Keratinocyte (primary cell): ENCODE measurements around the gene CT47B1. TPM values are rescaled to one million over a fixed set of nuclear protein-coding genes. Genes with fewer than 3 reads are reported as not detected.
"Not testable (repeated sequence)": the region's sequence is repeated elsewhere in the genome, so short reads cannot be mapped to it uniquely, and the experiment has no call there.

ENCODE experiments used
- DNase-seq: peaks from one replicate; pipeline ENCODE4 v3.0.0-alpha.2; 2011; ENCODE audit warnings: low read depth, missing footprints, low spot score
- FAIRE-seq: peaks from 2 replicates; lab custom pipeline; 2011; peaks lifted over from hg19 to GRCh38; lab: Jason Lieb, UNC
- H2AFZ ChIP-seq: 2 replicates; pipeline ENCODE4 v1.6.0; 2012; ENCODE audit warnings: low read length, control low read depth, inconsistent platforms; ENCODE audit not compliant: control insufficient read depth
- H3K27ac ChIP-seq: 2 replicates; pipeline ENCODE4 v1.5.1; 2011; ENCODE audit warnings: low read length; ENCODE audit not compliant: control insufficient read depth, insufficient read depth
- H3K27me3 ChIP-seq: 3 replicates; pipeline ENCODE4 v1.6.0; 2011; ENCODE audit warnings: low read length; ENCODE audit not compliant: control insufficient read depth, insufficient read depth; ENCODE audit errors: extremely low read depth
- H3K36me3 ChIP-seq, 2 experiments: 2 replicates in 1 of 2; 3 replicates in 1 of 2; pipeline ENCODE4 v1.5.1; 2011; ENCODE audit warnings: low read length in 2 of 2, mild to moderate bottlenecking in 1 of 2; ENCODE audit not compliant: control insufficient read depth in 2 of 2, insufficient read depth in 2 of 2; ENCODE audit errors: extremely low read depth in 1 of 2
- H3K4me1 ChIP-seq: 3 replicates; pipeline ENCODE4 v1.5.1; 2011; ENCODE audit warnings: low read length; ENCODE audit not compliant: control insufficient read depth, insufficient read depth; ENCODE audit errors: extremely low read depth
- H3K4me2 ChIP-seq: 3 replicates; pipeline ENCODE4 v1.6.0; 2011; ENCODE audit warnings: low read depth, low read length; ENCODE audit not compliant: control insufficient read depth, insufficient read depth; ENCODE audit errors: extremely low read depth
- H3K4me3 ChIP-seq, 3 experiments: fragments of 200-600 bp in 1 of 3; sonication (generic) in 1 of 3; 2 replicates in 2 of 3; 3 replicates in 1 of 3; pipeline ENCODE4 v1.5.1; 2011 to 2016; ENCODE audit warnings: low read length in 3 of 3, mild to moderate bottlenecking in 3 of 3, control low read depth in 2 of 3, inconsistent platforms in 1 of 3, low read depth in 1 of 3, mixed read lengths in 1 of 3, mixed run types in 1 of 3, moderate library complexity in 1 of 3; ENCODE audit not compliant: control insufficient read depth in 2 of 3, insufficient read depth in 2 of 3; ENCODE audit errors: extremely low read depth in 1 of 3
- H3K79me2 ChIP-seq: 2 replicates; pipeline ENCODE4 v1.6.0; 2012; ENCODE audit warnings: low read length; ENCODE audit not compliant: control insufficient read depth, insufficient read depth
- H3K9ac ChIP-seq: 3 replicates; pipeline ENCODE4 v1.6.0; 2011; ENCODE audit warnings: low read length; ENCODE audit not compliant: control insufficient read depth, insufficient read depth; ENCODE audit errors: extremely low read depth
- H3K9me1 ChIP-seq: 3 replicates; pipeline ENCODE4 v1.6.0; 2011; ENCODE audit warnings: low read length; ENCODE audit not compliant: control insufficient read depth, insufficient read depth; ENCODE audit errors: extremely low read depth
- H3K9me3 ChIP-seq: 2 replicates; pipeline ENCODE4 v1.5.1; 2012; ENCODE audit warnings: low read depth, low read length; ENCODE audit not compliant: control insufficient read depth
- H4K20me1 ChIP-seq: 3 replicates; pipeline ENCODE4 v1.6.0; 2011; ENCODE audit warnings: low read length; ENCODE audit not compliant: control insufficient read depth, insufficient read depth; ENCODE audit errors: extremely low read depth
- CTCF ChIP-seq, 3 experiments: IDR thresholded peaks in 1 of 3; conservative IDR thresholded peaks in 1 of 3; optimal IDR thresholded peaks in 1 of 3; 2 replicates in 2 of 3; 3 replicates in 1 of 3; pipeline versions ENCODE3 to v1.5.1; 2011; ENCODE audit warnings: low read length in 3 of 3, mild to moderate bottlenecking in 3 of 3, moderate library complexity in 2 of 3, control low read depth in 1 of 3, inconsistent platforms in 1 of 3; ENCODE audit not compliant: insufficient read depth in 2 of 3; ENCODE audit errors: extremely low read depth in 1 of 3
- EZH2 ChIP-seq: IDR thresholded peaks from one replicate; pipeline ENCODE4 v1.6.1; 2012; ENCODE audit warnings: inconsistent platforms, mild to moderate bottlenecking, low read length, moderate library complexity
- dilution Hi-C: fragments of 300-500 bp; cut with MboI; formaldehyde crosslinking; loops from one replicate; pipeline ENCODE4 v1.7.0; 2020; ENCODE audit warnings: low sequenced_read_pairs; ENCODE audit not compliant: extremely low pct_ligation_motif_present
- polyA plus RNA-seq, 5 experiments: library from polyadenylated mRNA; depleted of rRNA in 3 of 5; stranded (reverse) in 3 of 5; stranded (forward) in 1 of 5; unstranded in 1 of 5; fragments of >200 nt; gene quantifications; 1 replicate in 1 of 5; 2 replicates in 3 of 5; 3 replicates in 1 of 5; pipeline versions ENCODE4 v1.2.1 to v1.2.3, GENCODE V29; 2011 to 2012; ENCODE audit warnings: missing spikeins in 2 of 5, low read depth in 1 of 5, low replicate concordance in 1 of 5

CT47B1 gene
- polyA plus RNA-seq, 1 donor (not counting 4 experiments of a cell fraction or from before 2014, with no cell fraction given), result not detected

DNA sequence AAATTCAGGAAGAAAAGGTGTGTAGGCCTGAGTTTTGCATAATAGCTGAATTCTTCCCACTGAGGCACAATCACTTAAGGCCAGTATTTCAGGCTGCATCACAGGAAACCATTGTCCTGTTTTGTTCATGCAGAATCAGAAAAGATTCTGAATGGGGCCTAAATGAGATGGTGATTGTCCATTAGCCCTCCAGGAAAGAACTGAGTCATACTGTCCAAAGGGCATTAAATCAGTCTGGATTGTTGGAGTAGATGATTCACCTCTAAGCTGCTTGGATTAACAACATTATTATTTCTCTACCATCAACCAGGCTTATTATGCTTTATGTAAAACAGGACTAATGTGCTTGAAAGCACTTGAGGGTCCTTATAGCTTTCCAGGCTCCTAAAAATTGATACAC, 36.2 kb downstream of the CT47B1 start:
- H3K4me2 ChIP-seq, result no peak overlapping the region
- no peak overlapping the region for H3K4me3 ChIP-seq
- no peak for TF ChIP-seq CTCF (optimal IDR thresholded peaks at IDR 0.05 in 1 of 3, IDR thresholded peaks at IDR 0.05 in 1 of 3, conservative IDR thresholded peaks at IDR 0.05 in 1 of 3; ENCODE audit: extremely low read depth in 1 of 3, insufficient read depth in 2 of 3, low read length in 3 of 3)
- no peak for TF ChIP-seq EZH2
- H3K9me3 ChIP-seq, result no peaks in the 10 kb centered on the region
- dilution Hi-C loops, result no loop called here
- H3K27ac ChIP-seq, result no peak overlapping the region
- H3K36me3 ChIP-seq, result no peaks in the 10 kb centered on the region
- H4K20me1 ChIP-seq, result no peaks in the 10 kb centered on the region
- DNase-seq (no peak), FAIRE-seq (no peak)
- H3K27me3 ChIP-seq, result no peaks in the 10 kb centered on the region
- no peak overlapping the region for H2AFZ ChIP-seq
- H3K9ac ChIP-seq, result no peak overlapping the region
- H3K79me2 ChIP-seq, result no peaks in the 10 kb centered on the region
- no peaks in the 10 kb centered on the region for H3K4me1 ChIP-seq
- no peaks in the 10 kb centered on the region for H3K9me1 ChIP-seq

GRCh38 chrX:120827213-120827612, 48.5 kb downstream of the CT47B1 start:
- H3K4me1 ChIP-seq, H3K4me2 ChIP-seq, dilution Hi-C loops, FAIRE-seq, H3K36me3 ChIP-seq, H3K9me1 ChIP-seq, H3K27me3 ChIP-seq, H3K9ac ChIP-seq, H3K9me3 ChIP-seq, H4K20me1 ChIP-seq, DNase-seq, H2AFZ ChIP-seq, H3K79me2 ChIP-seq, H3K4me3 ChIP-seq, H3K27ac ChIP-seq: not testable (repeated sequence)

- DNase-seq, result no peak
- dilution Hi-C loops, result no loop called here
- no peaks in the 10 kb centered on the region for H3K79me2 ChIP-seq
- H3K9ac ChIP-seq, result no peak overlapping the region
- H3K4me3 ChIP-seq, result no peak overlapping the region
- H3K4me2 ChIP-seq, result no peak overlapping the region
- H2AFZ ChIP-seq, result no peak overlapping the region
- no peak overlapping the region for H3K27ac ChIP-seq
- TF ChIP-seq EZH2, result no peak
- TF ChIP-seq CTCF (optimal IDR thresholded peaks at IDR 0.05 in 1 of 3, IDR thresholded peaks at IDR 0.05 in 1 of 3, conservative IDR thresholded peaks at IDR 0.05 in 1 of 3; ENCODE audit: extremely low read depth in 1 of 3, insufficient read depth in 2 of 3, low read length in 3 of 3), result no peak
- no peak for FAIRE-seq
- no peaks in the 10 kb centered on the region for H3K4me1 ChIP-seq
- H3K36me3 ChIP-seq, result no peaks in the 10 kb centered on the region
- H3K9me1 ChIP-seq, result no peaks in the 10 kb centered on the region
- no peaks in the 10 kb centered on the region for H4K20me1 ChIP-seq
- no peaks in the 10 kb centered on the region for H3K27me3 ChIP-seq
- no peaks in the 10 kb centered on the region for H3K9me3 ChIP-seq
These were observed 50.5 kb downstream of the CT47B1 start for GRCh38 chrX:120825146-120825545.
